HG02981 (cell line): ENCODE results near the gene ADGRV1.

Experiments
- ATAC-seq: cut with Tn5 transposase; IDR thresholded peaks from one replicate; pipeline ENCODE4 v1.9.1; 2021; ENCODE audit warnings: mild to moderate bottlenecking, moderate library complexity; ENCODE audit not compliant: unreplicated experiment

Gene ADGRV1

GRCh38 chr5:90558344-90559192 is at the start of gene ADGRV1:
ADGRV1 (plus strand) TSS chr5:90558797; CDS start chr5:90558896, 99 bp downstream.
- ATAC-seq: no peak

GRCh38 chr5:90510438-90510837 is 48.2 kb upstream of the ADGRV1 start:
- ATAC-seq: no peak

GRCh38 chr5:90514520-90514919 is 44.1 kb upstream of the ADGRV1 start:
- no peak for ATAC-seq

- ATAC-seq: no peak
Observed at GRCh38 chr5:90518661-90519060, 39.9 kb upstream of the ADGRV1 start.

- no peak for ATAC-seq
Observed at GRCh38 chr5:90519081-90519480, 39.5 kb upstream of the ADGRV1 start.

- ATAC-seq: peak; percentile 0
Observed at GRCh38 chr5:90528601-90529193, 29.9 kb upstream of the ADGRV1 start.

GRCh38 chr5:90529194-90529938 is 29.2 kb upstream of the ADGRV1 start, which contains the start of gene LYSMD3:
LYSMD3 (minus strand) TSS chr5:90529584; CDS start chr5:90525289, 4,295 bp downstream.
- peak; percentile 87 for ATAC-seq

- peak; percentile 41 for ATAC-seq
Observed at GRCh38 chr5:90529939-90530677, 28.5 kb upstream of the ADGRV1 start.

GRCh38 chr5:90530736-90531487 is 27.7 kb upstream of the ADGRV1 start:
- no peak for ATAC-seq

- no peak for ATAC-seq
Observed at GRCh38 chr5:90533794-90534193, 24.8 kb upstream of the ADGRV1 start.

- ATAC-seq: no peak
Observed at GRCh38 chr5:90534922-90535321, 23.7 kb upstream of the ADGRV1 start.

GRCh38 chr5:90542827-90543519 is 15.6 kb upstream of the ADGRV1 start:
- no peak for ATAC-seq

GRCh38 chr5:90545511-90545910 is 13.1 kb upstream of the ADGRV1 start:
- no peak for ATAC-seq

GRCh38 chr5:90546216-90546837 is 12.3 kb upstream of the ADGRV1 start:
- ATAC-seq: no peak

- no peak for ATAC-seq
Observed at GRCh38 chr5:90547072-90547536, 11.5 kb upstream of the ADGRV1 start.

- ATAC-seq: no peak
Observed at GRCh38 chr5:90548069-90548593, 10.5 kb upstream of the ADGRV1 start.

- ATAC-seq: no peak
Observed at GRCh38 chr5:90549223-90549622, 9.4 kb upstream of the ADGRV1 start.

GRCh38 chr5:90549729-90550275 is 8.8 kb upstream of the ADGRV1 start:
- ATAC-seq: no peak
